ENCODE data around the gene SYCE1L.

Gene SYCE1L

GRCh38 chr16:77213542-77214106, 14.4 kb downstream of the SYCE1L start:
- no peak for DNase-seq
- no peaks in the 10 kb centered on the region for H3K79me2 ChIP-seq (ENCODE audit: control insufficient read depth, insufficient read depth, low read length)
- no CpG with 5 or more reads among the region's 15 CpGs for WGBS (ENCODE audit: extremely low coverage, insufficient coverage, low lambda C conversion rate)

GRCh38 chr16:77214411-77215138, 15.4 kb downstream of the SYCE1L start:
- Histone ChIP-seq H3K4me2 (ENCODE audit: low read length) (no peak overlapping the region), H3K79me1 (ENCODE audit: low read length) (no peaks in the 10 kb centered on the region), H2BK120ac (ENCODE audit: low read depth, low read length) (no peak overlapping the region), H4K5ac (ENCODE audit: low read length) (no peak overlapping the region), H3K4ac (ENCODE audit: low read depth, low read length) (no peak overlapping the region), H3K18ac (ENCODE audit: low read length) (no peak overlapping the region), H4K8ac (ENCODE audit: low read depth, low read length) (no peak overlapping the region), H3K56ac (ENCODE audit: low read length) (no peak overlapping the region), H2BK5ac (ENCODE audit: low read length) (no peak overlapping the region), H3K27ac (ENCODE audit: low read depth, low read length) (no peak overlapping the region), H2BK15ac (replicated peaks; ENCODE audit: low read depth) (no peak overlapping the region), H3K23ac (ENCODE audit: low read length) (no peak overlapping the region), H3K9ac (ENCODE audit: low read length) (no peak overlapping the region), H3K27me3 (ENCODE audit: insufficient read depth, low read length, poor library complexity) (no peaks in the 10 kb centered on the region), H2AK5ac (ENCODE audit: low read length) (no peak overlapping the region), H3K36me3 (ENCODE audit: control insufficient read depth, insufficient read depth, low read length) (no peaks in the 10 kb centered on the region), H3K79me2 (ENCODE audit: control insufficient read depth, insufficient read depth, low read length) (no peaks in the 10 kb centered on the region), H3K4me1 (ENCODE audit: control insufficient read depth, low read depth, low read length) (no peaks in the 10 kb centered on the region), H3K4me3 (ENCODE audit: low read length) (no peak overlapping the region)
- no peak for DNase-seq
- WGBS (ENCODE audit: extremely low coverage, insufficient coverage, low lambda C conversion rate): no CpG with 5 or more reads among the region's 12 CpGs

More at GRCh38 chr16:77213542-77214106, 14.4 kb downstream of the SYCE1L start:
- Histone ChIP-seq H4K8ac (ENCODE audit: low read depth, low read length) (no peak overlapping the region), H3K56ac (ENCODE audit: low read length) (no peak overlapping the region), H3K27me3 (ENCODE audit: insufficient read depth, low read length, poor library complexity) (no peaks in the 10 kb centered on the region), H3K27ac (ENCODE audit: low read depth, low read length) (no peak overlapping the region), H4K5ac (ENCODE audit: low read length) (no peak overlapping the region), H3K23ac (ENCODE audit: low read length) (no peak overlapping the region), H3K4me1 (ENCODE audit: control insufficient read depth, low read depth, low read length) (no peaks in the 10 kb centered on the region), H2AK5ac (ENCODE audit: low read length) (no peak overlapping the region), H3K4ac (ENCODE audit: low read depth, low read length) (no peak overlapping the region), H3K9ac (ENCODE audit: low read length) (no peak overlapping the region), H3K4me3 (ENCODE audit: low read length) (no peak overlapping the region), H2BK15ac (replicated peaks; ENCODE audit: low read depth) (no peak overlapping the region), H3K18ac (ENCODE audit: low read length) (no peak overlapping the region), H3K36me3 (ENCODE audit: control insufficient read depth, insufficient read depth, low read length) (no peaks in the 10 kb centered on the region), H3K4me2 (ENCODE audit: low read length) (no peak overlapping the region), H2BK5ac (ENCODE audit: low read length) (no peak overlapping the region), H3K79me1 (ENCODE audit: low read length) (no peaks in the 10 kb centered on the region), H2BK120ac (ENCODE audit: low read depth, low read length) (no peak overlapping the region)

GRCh38 chr16:77219437-77219836, 20.2 kb downstream of the SYCE1L start:
- no peak overlapping the region for H2AK5ac ChIP-seq (ENCODE audit: low read length)
- H3K4ac ChIP-seq (ENCODE audit: low read depth, low read length): no peak overlapping the region
- H3K27ac ChIP-seq (ENCODE audit: low read depth, low read length): no peak overlapping the region
- no peaks in the 10 kb centered on the region for H3K27me3 ChIP-seq (ENCODE audit: insufficient read depth, low read length, poor library complexity)
- H3K4me3 ChIP-seq (ENCODE audit: low read length): no peak overlapping the region
- H3K79me1 ChIP-seq (ENCODE audit: low read length): no peaks in the 10 kb centered on the region
- no peaks in the 10 kb centered on the region for H3K79me2 ChIP-seq (ENCODE audit: control insufficient read depth, insufficient read depth, low read length)
- H3K18ac ChIP-seq (ENCODE audit: low read length): no peak overlapping the region
- H3K4me2 ChIP-seq (ENCODE audit: low read length): no peak overlapping the region
- H3K4me1 ChIP-seq (ENCODE audit: control insufficient read depth, low read depth, low read length): no peaks in the 10 kb centered on the region
- no peak overlapping the region for H3K56ac ChIP-seq (ENCODE audit: low read length)
- no peak overlapping the region for H2BK15ac ChIP-seq (replicated peaks; ENCODE audit: low read depth)
- H3K23ac ChIP-seq (ENCODE audit: low read length): no peak overlapping the region
- no peak overlapping the region for H2BK120ac ChIP-seq (ENCODE audit: low read depth, low read length)
- no CpG with 5 or more reads among the region's 3 CpGs for WGBS (ENCODE audit: extremely low coverage, insufficient coverage, low lambda C conversion rate)
- H3K36me3 ChIP-seq (ENCODE audit: control insufficient read depth, insufficient read depth, low read length): no peaks in the 10 kb centered on the region
- H2BK5ac ChIP-seq (ENCODE audit: low read length): no peak overlapping the region
- no peak for DNase-seq
- H4K5ac ChIP-seq (ENCODE audit: low read length): no peak overlapping the region
- no peak overlapping the region for H4K8ac ChIP-seq (ENCODE audit: low read depth, low read length)
- no peak overlapping the region for H3K9ac ChIP-seq (ENCODE audit: low read length)

- no peaks in the 10 kb centered on the region for H3K4me1 ChIP-seq (ENCODE audit: control insufficient read depth, low read depth, low read length)
- H3K36me3 ChIP-seq (ENCODE audit: control insufficient read depth, insufficient read depth, low read length): no peaks in the 10 kb centered on the region
- H3K23ac ChIP-seq (ENCODE audit: low read length): no peak overlapping the region
- no peaks in the 10 kb centered on the region for H3K79me2 ChIP-seq (ENCODE audit: control insufficient read depth, insufficient read depth, low read length)
- H2BK5ac ChIP-seq (ENCODE audit: low read length): no peak overlapping the region
- no peaks in the 10 kb centered on the region for H3K79me1 ChIP-seq (ENCODE audit: low read length)
- H4K8ac ChIP-seq (ENCODE audit: low read depth, low read length): no peak overlapping the region
- H3K9ac ChIP-seq (ENCODE audit: low read length): no peak overlapping the region
- H3K18ac ChIP-seq (ENCODE audit: low read length): no peak overlapping the region
- no peaks in the 10 kb centered on the region for H3K27me3 ChIP-seq (ENCODE audit: insufficient read depth, low read length, poor library complexity)
- H2BK120ac ChIP-seq (ENCODE audit: low read depth, low read length): no peak overlapping the region
- H3K4ac ChIP-seq (ENCODE audit: low read depth, low read length): no peak overlapping the region
- DNase-seq: no peak
- WGBS (ENCODE audit: extremely low coverage, insufficient coverage, low lambda C conversion rate): no CpG with 5 or more reads among the region's 3 CpGs
- no peak overlapping the region for H3K27ac ChIP-seq (ENCODE audit: low read depth, low read length)
- no peak overlapping the region for H3K4me3 ChIP-seq (ENCODE audit: low read length)
- H3K56ac ChIP-seq (ENCODE audit: low read length): no peak overlapping the region
- H2AK5ac ChIP-seq (ENCODE audit: low read length): no peak overlapping the region
- no peak overlapping the region for H2BK15ac ChIP-seq (replicated peaks; ENCODE audit: low read depth)
- no peak overlapping the region for H4K5ac ChIP-seq (ENCODE audit: low read length)
- no peak overlapping the region for H3K4me2 ChIP-seq (ENCODE audit: low read length)
These were observed 21.2 kb downstream of the SYCE1L start for GRCh38 chr16:77220427-77220826.

- WGBS (ENCODE audit: extremely low coverage, insufficient coverage, low lambda C conversion rate): no CpG with 5 or more reads among the region's 4 CpGs
- Histone ChIP-seq H3K4me2 (ENCODE audit: low read length) (no peak overlapping the region), H3K4me3 (ENCODE audit: low read length) (no peak overlapping the region), H3K18ac (ENCODE audit: low read length) (no peak overlapping the region), H3K4ac (ENCODE audit: low read depth, low read length) (no peak overlapping the region), H4K8ac (ENCODE audit: low read depth, low read length) (no peak overlapping the region), H2BK15ac (replicated peaks; ENCODE audit: low read depth) (no peak overlapping the region), H3K79me1 (ENCODE audit: low read length) (no peaks in the 10 kb centered on the region), H3K4me1 (ENCODE audit: control insufficient read depth, low read depth, low read length) (no peaks in the 10 kb centered on the region), H3K23ac (ENCODE audit: low read length) (no peak overlapping the region), H2BK5ac (ENCODE audit: low read length) (no peak overlapping the region), H3K27me3 (ENCODE audit: insufficient read depth, low read length, poor library complexity) (no peaks in the 10 kb centered on the region), H4K5ac (ENCODE audit: low read length) (no peak overlapping the region), H3K56ac (ENCODE audit: low read length) (no peak overlapping the region), H3K9ac (ENCODE audit: low read length) (no peak overlapping the region), H3K36me3 (ENCODE audit: control insufficient read depth, insufficient read depth, low read length) (no peaks in the 10 kb centered on the region), H3K27ac (ENCODE audit: low read depth, low read length) (no peak overlapping the region), H2BK120ac (ENCODE audit: low read depth, low read length) (no peak overlapping the region), H2AK5ac (ENCODE audit: low read length) (no peak overlapping the region), H3K79me2 (ENCODE audit: control insufficient read depth, insufficient read depth, low read length) (no peaks in the 10 kb centered on the region)
- no peak for DNase-seq
These were observed 22.3 kb downstream of the SYCE1L start for GRCh38 chr16:77221482-77221881.

GRCh38 chr16:77223184-77223583, 24.0 kb downstream of the SYCE1L start:
- H3K27ac ChIP-seq (ENCODE audit: low read depth, low read length): no peak overlapping the region
- no peak overlapping the region for H2BK15ac ChIP-seq (replicated peaks; ENCODE audit: low read depth)
- no peak overlapping the region for H3K56ac ChIP-seq (ENCODE audit: low read length)
- H3K36me3 ChIP-seq (ENCODE audit: control insufficient read depth, insufficient read depth, low read length): no peaks in the 10 kb centered on the region
- H3K79me1 ChIP-seq (ENCODE audit: low read length): no peaks in the 10 kb centered on the region
- WGBS (ENCODE audit: extremely low coverage, insufficient coverage, low lambda C conversion rate): no CpG with 5 or more reads among the region's 10 CpGs
- no peak overlapping the region for H2AK5ac ChIP-seq (ENCODE audit: low read length)
- no peaks in the 10 kb centered on the region for H3K79me2 ChIP-seq (ENCODE audit: control insufficient read depth, insufficient read depth, low read length)
- no peak overlapping the region for H3K4ac ChIP-seq (ENCODE audit: low read depth, low read length)
- no peak overlapping the region for H3K4me3 ChIP-seq (ENCODE audit: low read length)
- no peak overlapping the region for H2BK120ac ChIP-seq (ENCODE audit: low read depth, low read length)
- H3K9ac ChIP-seq (ENCODE audit: low read length): no peak overlapping the region
- no peak overlapping the region for H3K4me2 ChIP-seq (ENCODE audit: low read length)
- H3K23ac ChIP-seq (ENCODE audit: low read length): no peak overlapping the region
- H3K27me3 ChIP-seq (ENCODE audit: insufficient read depth, low read length, poor library complexity): no peaks in the 10 kb centered on the region
- no peaks in the 10 kb centered on the region for H3K4me1 ChIP-seq (ENCODE audit: control insufficient read depth, low read depth, low read length)
- H4K5ac ChIP-seq (ENCODE audit: low read length): no peak overlapping the region
- no peak overlapping the region for H3K18ac ChIP-seq (ENCODE audit: low read length)
- H2BK5ac ChIP-seq (ENCODE audit: low read length): no peak overlapping the region
- H4K8ac ChIP-seq (ENCODE audit: low read depth, low read length): no peak overlapping the region
- DNase-seq: peak; percentile 71
